ENCODE data around the gene PRAMEF11.
"Not testable (repeated sequence)": the region's sequence is repeated elsewhere in the genome, so short reads cannot be mapped to it uniquely, and the experiment has no call there.

PRAMEF11 gene

DNA sequence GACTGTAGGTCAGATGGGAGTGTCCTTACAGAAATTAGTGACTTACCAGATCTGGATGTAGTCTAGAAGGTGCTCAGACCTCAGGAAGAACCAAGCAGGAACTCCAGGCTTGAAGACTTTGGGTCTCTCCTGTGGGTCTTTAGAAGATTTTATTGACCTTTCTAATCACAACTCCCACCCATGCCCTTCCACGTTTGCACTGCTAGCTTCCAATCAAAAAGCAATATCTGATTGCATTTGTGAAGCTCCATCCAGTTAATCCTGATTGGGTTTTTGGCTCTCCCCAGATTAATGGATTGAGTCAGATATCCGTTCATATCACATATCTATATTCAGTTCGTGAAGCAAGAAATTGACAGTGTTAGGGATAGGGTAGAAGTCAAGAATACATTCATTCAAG, at the start of gene PRAMEF11:
Gene PRAMEF11 (minus strand): TSS at position 101 of the 400 bp plus-strand sequence. CDS start 2,621 bp downstream, outside the sequence.
- in situ Hi-C loops (cut with MboI; ENCODE audit: low sequenced_read_pairs): not testable (repeated sequence)

DNA sequence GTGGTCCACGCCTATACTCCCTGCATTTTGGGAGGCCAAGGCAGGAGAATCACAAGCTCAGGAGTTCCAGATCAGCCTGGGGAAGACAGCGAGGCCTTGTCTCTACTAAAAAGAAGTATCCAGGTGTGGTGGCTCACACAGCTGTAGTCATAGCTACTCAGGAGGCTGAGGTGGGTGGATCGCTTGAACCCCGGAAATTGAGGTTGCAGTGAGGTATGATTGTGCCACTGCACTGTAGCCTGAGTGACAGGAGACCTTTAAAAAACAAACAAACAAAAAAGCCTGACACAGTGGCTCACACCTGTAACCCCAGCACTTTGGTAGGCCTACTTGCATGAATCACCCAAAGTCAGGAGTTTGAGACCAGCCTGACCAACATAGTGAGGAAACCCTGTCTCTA, 47.2 kb upstream of the PRAMEF11 start:
- in situ Hi-C loops (cut with MboI; ENCODE audit: low sequenced_read_pairs): not testable (repeated sequence)

GRCh38 chr1:12863131-12863880, 32.1 kb upstream of the PRAMEF11 start:
- in situ Hi-C loops (cut with MboI; ENCODE audit: low sequenced_read_pairs): not testable (repeated sequence)

- in situ Hi-C loops (cut with MboI; ENCODE audit: low sequenced_read_pairs): not testable (repeated sequence)
Measured at GRCh38 chr1:12856786-12857185, 25.6 kb upstream of the PRAMEF11 start, which contains the start of gene PRAMEF2. Gene PRAMEF2, plus strand, starts transcription at chr1:12857086. Its CDS starts 1,924 bp downstream, at chr1:12859010.

DNA sequence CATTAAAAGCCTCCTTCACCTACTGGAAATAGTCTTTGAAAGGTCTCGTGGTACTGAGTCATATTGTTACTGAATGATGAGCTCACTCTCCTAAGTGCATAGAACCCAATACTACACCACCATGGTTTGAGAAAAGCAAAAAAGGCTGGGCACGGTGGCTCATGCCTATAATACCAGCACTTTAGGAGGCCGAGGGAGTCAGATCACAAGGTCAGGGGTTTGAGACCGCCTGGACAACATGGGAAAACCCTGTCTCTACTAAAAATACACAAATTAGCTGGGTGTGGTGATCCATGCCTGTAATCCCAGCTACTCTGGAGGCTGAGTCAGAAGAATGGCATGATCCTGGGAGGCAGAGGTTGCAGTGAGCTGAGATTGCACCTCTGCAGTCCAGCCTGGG, 20.6 kb upstream of the PRAMEF11 start:
- in situ Hi-C loops (cut with MboI; ENCODE audit: low sequenced_read_pairs): no loop called here

- in situ Hi-C loops (cut with MboI; ENCODE audit: low sequenced_read_pairs): not testable (repeated sequence)
Measured at GRCh38 chr1:12848620-12849019, 17.4 kb upstream of the PRAMEF11 start, which contains the start of gene HNRNPCL1. Gene HNRNPCL1, minus strand, starts transcription at chr1:12848720. Its CDS starts 431 bp downstream, at chr1:12848289.

- in situ Hi-C loops (cut with MboI; ENCODE audit: low sequenced_read_pairs): not testable (repeated sequence)
Measured at GRCh38 chr1:12833251-12833650, 2.0 kb upstream of the PRAMEF11 start.

DNA sequence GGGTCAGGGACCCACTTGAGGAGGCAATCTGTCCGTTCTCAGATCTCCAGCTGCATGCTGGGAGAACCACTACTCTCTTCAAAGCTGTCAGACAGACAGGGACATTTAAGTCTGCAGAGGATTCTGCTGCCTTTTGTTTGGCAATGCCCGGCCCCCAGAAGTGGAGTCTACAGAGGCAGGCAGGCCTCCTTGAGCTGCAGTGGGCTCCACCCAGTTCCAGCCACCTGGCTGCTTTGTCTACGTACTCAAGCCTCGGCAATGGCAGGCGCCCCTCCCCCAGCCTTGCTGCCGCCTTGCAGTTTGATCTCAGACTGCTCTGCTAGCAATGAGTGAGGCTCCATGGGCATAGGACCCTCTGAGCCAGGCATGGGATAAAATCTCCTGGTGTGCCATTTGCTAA, 12.1 kb downstream of the PRAMEF11 start:
- in situ Hi-C loops (cut with MboI; ENCODE audit: low sequenced_read_pairs): not testable (repeated sequence)

DNA sequence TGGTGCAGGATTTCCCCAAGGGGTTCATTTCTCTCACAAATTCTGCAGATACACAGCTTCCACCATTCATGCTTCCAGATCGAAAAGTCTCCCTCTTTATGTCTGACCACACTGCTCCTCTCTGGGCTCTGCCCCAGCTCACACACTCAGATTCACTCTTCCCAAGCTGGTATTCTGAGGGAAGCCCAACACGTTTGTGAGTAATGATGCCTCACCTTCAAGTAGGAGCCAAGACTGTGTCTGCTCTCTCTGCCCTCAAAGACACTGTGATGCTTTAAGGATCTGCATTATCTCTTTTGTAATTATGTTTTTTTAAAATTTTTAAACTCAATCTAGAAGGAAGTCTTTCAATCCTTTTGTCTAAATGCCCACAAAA, 19.8 kb downstream of the PRAMEF11 start:
- in situ Hi-C loops (cut with MboI; ENCODE audit: low sequenced_read_pairs): no loop called here

GRCh38 chr1:12810691-12811408, 20.4 kb downstream of the PRAMEF11 start:
- in situ Hi-C loops (cut with MboI; ENCODE audit: low sequenced_read_pairs): no loop called here

- in situ Hi-C loops (cut with MboI; ENCODE audit: low sequenced_read_pairs): no loop called here
Measured at GRCh38 chr1:12809933-12810332, 21.3 kb downstream of the PRAMEF11 start.

- in situ Hi-C loops (cut with MboI; ENCODE audit: low sequenced_read_pairs): no loop called here
Measured at GRCh38 chr1:12799730-12800129, 31.5 kb downstream of the PRAMEF11 start.

GRCh38 chr1:12798911-12799310, 32.3 kb downstream of the PRAMEF11 start:
- in situ Hi-C loops (cut with MboI; ENCODE audit: low sequenced_read_pairs): no loop called here

DNA sequence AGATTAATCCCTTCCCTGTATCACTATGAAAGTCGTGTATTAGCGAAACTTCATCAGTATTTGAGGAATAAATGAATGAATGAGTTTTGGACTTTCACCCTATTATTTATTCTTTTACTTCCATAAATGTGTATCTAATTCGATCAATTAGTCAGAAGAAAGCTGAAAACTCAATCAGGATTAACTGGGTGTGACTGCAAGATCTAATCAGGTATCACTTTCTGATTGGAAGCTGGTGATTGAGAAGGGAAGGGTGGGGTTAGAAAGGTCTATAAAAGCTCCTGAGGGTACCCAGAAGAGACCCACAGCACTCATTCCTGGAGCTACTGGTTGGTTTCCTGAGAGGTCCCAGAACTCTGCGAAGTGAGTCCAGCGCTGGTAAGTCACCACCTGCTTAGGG, 40.1 kb downstream of the PRAMEF11 start, which contains the start of gene PRAMEF1:
Gene PRAMEF1 (plus strand): TSS at position 301 of the 400 bp plus-strand sequence. CDS start 1,831 bp downstream, outside the sequence.
- in situ Hi-C loops (cut with MboI; ENCODE audit: low sequenced_read_pairs): not testable (repeated sequence)

DNA sequence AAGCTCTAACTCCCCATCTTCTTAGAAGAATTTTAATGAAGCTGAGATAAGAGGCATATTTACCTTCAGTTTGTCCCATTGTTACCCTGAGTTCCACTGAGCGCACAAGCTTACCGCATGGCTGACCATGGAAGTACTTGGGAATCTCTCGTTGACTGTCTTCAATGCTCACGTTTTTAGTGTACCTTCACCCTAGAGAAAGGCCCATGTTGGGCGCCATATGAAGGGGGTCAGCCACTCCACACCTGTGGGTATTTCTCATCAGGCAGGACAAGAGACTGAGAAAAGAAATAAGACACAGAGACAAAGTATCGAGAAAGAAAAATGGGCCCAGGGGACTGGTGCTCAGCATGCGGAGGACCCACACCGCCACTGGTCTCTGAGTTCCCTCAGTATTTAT, 46.5 kb downstream of the PRAMEF11 start:
- in situ Hi-C loops (cut with MboI; ENCODE audit: low sequenced_read_pairs): not testable (repeated sequence)

DNA sequence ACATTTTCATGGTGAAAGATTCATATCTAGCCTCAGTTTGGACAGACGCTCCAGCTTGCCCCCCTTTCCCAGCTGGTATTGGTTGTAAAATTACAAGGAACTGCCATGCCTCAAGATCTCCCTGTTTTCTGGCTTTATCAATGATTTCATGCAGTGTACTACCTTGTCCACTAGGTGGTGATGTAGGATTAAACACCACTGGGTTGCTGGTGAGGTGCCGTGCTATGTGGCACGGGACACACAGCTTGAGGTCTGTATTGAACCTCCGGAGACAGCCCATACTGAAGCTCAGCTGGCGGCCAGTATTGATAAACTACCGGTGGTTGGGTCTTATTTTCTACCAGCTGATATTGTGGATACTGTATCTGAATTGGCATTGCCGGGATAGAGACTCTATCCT, 47.4 kb downstream of the PRAMEF11 start:
- in situ Hi-C loops (cut with MboI; ENCODE audit: low sequenced_read_pairs): not testable (repeated sequence)

DNA sequence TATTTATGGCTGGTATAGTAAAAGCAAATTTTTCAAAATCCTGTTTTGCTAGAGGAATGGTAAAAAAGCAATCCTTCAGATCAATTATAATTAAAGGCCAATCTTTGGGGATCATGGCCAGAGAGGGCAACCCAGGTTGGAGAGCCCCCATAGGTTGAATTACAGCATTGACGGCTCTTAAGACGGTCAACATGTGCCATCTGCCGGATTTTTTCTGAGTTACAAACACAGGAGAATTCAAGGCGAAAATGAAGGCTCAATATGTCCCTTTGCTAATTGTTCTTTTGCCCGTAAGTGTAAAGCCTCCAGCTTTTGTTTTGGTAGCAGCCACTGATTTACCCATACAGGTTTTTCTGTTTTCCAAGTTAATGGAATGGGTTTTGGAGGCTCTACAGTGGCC, 49.7 kb downstream of the PRAMEF11 start:
- in situ Hi-C loops (cut with MboI; ENCODE audit: low sequenced_read_pairs): not testable (repeated sequence)

DNA sequence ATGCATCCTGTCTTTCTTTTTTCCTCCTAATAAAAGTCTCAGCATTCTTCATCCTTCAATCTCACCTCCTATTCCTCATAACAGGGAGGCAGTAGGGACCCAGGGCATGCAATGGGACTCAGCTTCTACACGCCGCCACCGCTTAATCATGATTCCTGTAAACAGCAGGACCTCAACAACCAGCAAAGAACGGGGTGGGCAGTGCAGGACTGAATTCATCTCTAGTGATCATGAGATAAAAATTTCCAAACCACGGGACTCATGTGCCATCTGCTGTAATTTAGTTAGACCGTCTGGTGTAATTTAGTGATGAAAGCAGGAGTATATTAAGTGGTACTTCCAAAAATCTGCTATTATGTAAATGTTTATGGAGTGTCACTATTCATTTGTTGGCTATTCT, 52.3 kb downstream of the PRAMEF11 start:
- in situ Hi-C loops (cut with MboI; ENCODE audit: low sequenced_read_pairs): no loop called here

DNA sequence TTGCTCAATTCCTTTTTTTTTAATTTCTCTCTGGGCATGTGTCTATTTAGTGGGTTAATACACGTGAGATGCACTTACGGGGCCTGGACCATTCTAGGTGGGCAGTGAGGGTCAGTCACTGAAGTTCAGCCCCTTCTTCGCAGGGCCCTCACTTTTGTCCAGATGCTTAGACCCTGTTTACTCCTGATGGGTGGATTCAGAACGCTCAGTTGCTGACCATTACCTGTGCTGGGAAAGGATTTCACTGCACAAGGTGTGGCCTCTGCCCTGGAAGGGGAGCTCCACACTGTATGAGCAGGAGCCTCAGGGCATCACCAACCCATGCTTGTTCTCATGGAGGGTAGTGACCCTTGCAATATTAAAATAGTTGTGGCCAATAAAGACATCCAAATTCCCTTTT, 53.1 kb downstream of the PRAMEF11 start:
- in situ Hi-C loops (cut with MboI; ENCODE audit: low sequenced_read_pairs): no loop called here

- in situ Hi-C loops (cut with MboI; ENCODE audit: low sequenced_read_pairs): no loop called here
Measured at GRCh38 chr1:12776801-12777557, 54.2 kb downstream of the PRAMEF11 start.

DNA sequence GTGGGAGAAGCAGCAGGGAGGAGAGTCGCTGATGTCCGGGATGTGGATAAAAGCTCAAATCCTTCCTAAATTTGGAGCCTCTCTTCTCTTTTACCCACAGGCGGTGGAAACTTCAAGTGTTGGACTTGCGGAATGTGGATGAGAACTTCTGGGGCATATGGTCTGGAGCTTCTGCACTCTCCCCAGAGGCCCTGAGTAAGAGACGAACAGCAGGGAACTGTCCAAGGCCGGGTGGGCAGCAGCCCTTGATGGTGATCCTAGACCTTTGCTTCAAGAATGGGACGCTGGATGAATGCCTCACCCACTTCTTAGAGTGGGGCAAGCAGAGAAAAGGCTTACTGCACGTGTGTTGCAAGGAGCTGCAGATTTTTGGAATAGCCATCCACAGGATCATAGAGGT, 55.8 kb downstream of the PRAMEF11 start:
- in situ Hi-C loops (cut with MboI; ENCODE audit: low sequenced_read_pairs): no loop called here

Measured in hTERT RPE-1 (cell line).